ENCODE measurements around the gene C5orf46. TPM values are rescaled to one million over a fixed set of nuclear protein-coding genes. Genes with fewer than 3 reads are reported as not detected.

Gene C5orf46
- total and polyA plus RNA-seq, 7 experiments from 2014 or later, result not detected

DNA sequence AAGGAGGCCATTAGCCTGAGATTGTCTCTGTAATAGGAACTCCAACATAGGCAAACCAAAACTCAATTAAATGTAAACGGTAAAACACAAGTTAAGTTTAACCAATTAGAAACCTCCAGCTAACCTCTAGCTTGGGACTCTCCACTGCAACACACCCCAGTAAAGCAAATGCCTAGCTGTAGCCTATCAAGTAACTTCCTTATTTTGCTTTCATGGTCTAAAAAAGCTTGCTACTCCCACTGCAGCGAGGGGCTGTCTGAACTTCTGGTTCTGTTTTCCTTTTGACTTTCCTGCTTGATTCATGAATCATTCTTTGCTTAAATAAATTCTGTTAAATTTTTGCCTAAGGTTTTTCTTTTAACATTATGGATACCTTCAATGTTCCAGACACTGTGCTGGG lies 24.4 kb upstream of the C5orf46 start:
- POLR2A ChIA-PET, result no interaction called here
- CTCF ChIA-PET, result no interaction called here
- Histone ChIP-seq H3K27ac (ENCODE audit: low read depth, low read length) (no peak overlapping the region), H3K9me3 (ENCODE audit: control insufficient read depth in 2 of 3, low read length in 3 of 3) (no peaks in the 10 kb centered on the region), H3K4me1 (ENCODE audit: control insufficient read depth in 2 of 2, insufficient read depth in 2 of 2, low read length in 2 of 2) (no peaks in the 10 kb centered on the region), H3K27me3 (ENCODE audit: control insufficient read depth in 2 of 2, insufficient read depth in 2 of 2, low read length in 2 of 2) (no peaks in the 10 kb centered on the region), H3K4me3 (ENCODE audit: low read length) (no peak overlapping the region), H3K36me3 (ENCODE audit: control insufficient read depth in 2 of 3, insufficient read depth in 3 of 3, low read length in 3 of 3) (no peaks in the 10 kb centered on the region)
- no peaks in the 10 kb centered on the region for H3K36me3 Mint-ChIP-seq
- no peak overlapping the region for H3K4me3 Mint-ChIP-seq
- peaks cover 0 to 8% (median 0%) of the 10 kb centered on the region in 11 donors for H3K9me3 Mint-ChIP-seq
- H3K4me1 Mint-ChIP-seq, result peaks cover 0 to 3% (median 0%) of the 10 kb centered on the region in 7 donors
- H3K27ac Mint-ChIP-seq, result no peak overlapping the region
- ATAC-seq (peak; percentile 55), DNase-seq (no peak)
- H3K27me3 Mint-ChIP-seq, result peaks cover 0 to 10% (median 0%) of the 10 kb centered on the region in 5 donors
- intact Hi-C loops (cut with micrococcal nuclease), result no loop called here

DNA sequence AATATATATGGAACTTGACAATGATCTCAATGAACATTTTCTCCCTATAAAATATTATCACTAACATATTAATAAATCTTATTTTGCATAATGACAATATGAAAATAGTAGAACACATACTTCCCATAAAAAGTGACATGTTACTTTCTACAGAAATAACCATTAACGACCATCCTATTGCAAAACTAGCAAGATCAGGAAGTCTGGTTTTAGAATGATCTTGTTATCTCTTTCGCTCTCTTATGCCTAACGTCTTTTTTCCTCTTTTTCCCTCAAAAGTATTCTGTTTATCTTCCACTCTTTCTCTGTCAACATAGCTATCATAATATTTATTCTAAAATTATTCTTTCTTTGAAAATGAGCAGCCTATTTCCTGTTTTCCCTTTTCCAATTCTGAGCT lies 21.6 kb upstream of the C5orf46 start:
- Histone ChIP-seq H3K4me3 (ENCODE audit: low read length) (no peak overlapping the region), H3K27ac (ENCODE audit: low read depth, low read length) (no peak overlapping the region), H3K4me1 (ENCODE audit: control insufficient read depth in 2 of 2, insufficient read depth in 2 of 2, low read length in 2 of 2) (no peaks in the 10 kb centered on the region), H3K9me3 (ENCODE audit: control insufficient read depth in 2 of 3, low read length in 3 of 3) (no peaks in the 10 kb centered on the region), H3K36me3 (ENCODE audit: control insufficient read depth in 2 of 3, insufficient read depth in 3 of 3, low read length in 3 of 3) (no peaks in the 10 kb centered on the region), H3K27me3 (ENCODE audit: control insufficient read depth in 2 of 2, insufficient read depth in 2 of 2, low read length in 2 of 2) (no peaks in the 10 kb centered on the region)
- ChIA-PET CTCF (no interaction called here), POLR2A (no interaction called here)
- Mint-ChIP-seq H3K27me3 (peaks cover 0 to 10% (median 0%) of the 10 kb centered on the region in 5 donors), H3K9me3 (peaks cover 0 to 8% (median 0%) of the 10 kb centered on the region in 11 donors), H3K36me3 (no peaks in the 10 kb centered on the region), H3K4me3 (no peak overlapping the region), H3K27ac (no peak overlapping the region), H3K4me1 (peaks cover 0 to 3% (median 0%) of the 10 kb centered on the region in 7 donors)
- ATAC-seq, result no peak
- DNase-seq, result no peak
- intact Hi-C loops (cut with micrococcal nuclease), result no loop called here

DNA sequence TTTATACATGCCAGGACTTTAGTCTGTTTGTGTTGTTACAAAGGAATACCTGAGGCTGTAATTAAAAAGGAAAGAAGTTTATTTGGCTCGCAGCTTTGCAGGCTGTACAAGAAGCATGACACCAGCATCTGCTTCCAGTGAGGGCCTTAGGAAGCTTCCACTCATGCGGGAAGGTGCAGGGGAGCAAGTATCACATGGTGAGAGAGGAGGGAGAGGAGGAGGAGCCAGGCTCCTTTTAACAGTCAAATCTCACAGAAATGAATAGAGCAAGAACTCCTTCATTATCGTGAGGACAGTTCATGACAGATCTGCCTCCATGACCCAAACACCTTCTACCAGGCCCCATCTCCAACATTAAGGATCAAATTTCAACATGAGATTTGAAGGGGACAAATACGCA lies 18.7 kb upstream of the C5orf46 start:
- H3K4me3 Mint-ChIP-seq, result no peak overlapping the region
- H3K27ac Mint-ChIP-seq, result no peak overlapping the region
- Histone ChIP-seq H3K27ac (ENCODE audit: low read depth, low read length) (no peak overlapping the region), H3K27me3 (ENCODE audit: control insufficient read depth in 2 of 2, insufficient read depth in 2 of 2, low read length in 2 of 2) (no peaks in the 10 kb centered on the region), H3K4me1 (ENCODE audit: control insufficient read depth in 2 of 2, insufficient read depth in 2 of 2, low read length in 2 of 2) (no peaks in the 10 kb centered on the region), H3K36me3 (ENCODE audit: control insufficient read depth in 2 of 3, insufficient read depth in 3 of 3, low read length in 3 of 3) (no peaks in the 10 kb centered on the region), H3K9me3 (ENCODE audit: control insufficient read depth in 2 of 3, low read length in 3 of 3) (no peaks in the 10 kb centered on the region), H3K4me3 (ENCODE audit: low read length) (no peak overlapping the region)
- POLR2A ChIA-PET, result no interaction called here
- CTCF ChIA-PET, result no interaction called here
- peaks cover 0 to 8% (median 0%) of the 10 kb centered on the region in 5 donors for H3K27me3 Mint-ChIP-seq
- intact Hi-C loops (cut with micrococcal nuclease), result no loop called here
- H3K9me3 Mint-ChIP-seq, result peaks cover 0 to 10% (median 1%) of the 10 kb centered on the region in 11 donors
- H3K4me1 Mint-ChIP-seq, result peaks cover 0 to 2% (median 0%) of the 10 kb centered on the region in 7 donors
- DNase-seq (no peak), ATAC-seq (no peak)
- no peaks in the 10 kb centered on the region for H3K36me3 Mint-ChIP-seq

- Histone ChIP-seq H3K27ac (ENCODE audit: low read depth, low read length) (no peak overlapping the region), H3K4me1 (ENCODE audit: control insufficient read depth in 2 of 2, insufficient read depth in 2 of 2, low read length in 2 of 2) (no peaks in the 10 kb centered on the region), H3K4me3 (ENCODE audit: low read length) (no peak overlapping the region), H3K9me3 (ENCODE audit: control insufficient read depth in 2 of 3, low read length in 3 of 3) (no peaks in the 10 kb centered on the region), H3K36me3 (ENCODE audit: control insufficient read depth in 2 of 3, insufficient read depth in 3 of 3, low read length in 3 of 3) (no peaks in the 10 kb centered on the region), H3K27me3 (ENCODE audit: control insufficient read depth in 2 of 2, insufficient read depth in 2 of 2, low read length in 2 of 2) (no peaks in the 10 kb centered on the region)
- no peaks in the 10 kb centered on the region for H3K4me1 Mint-ChIP-seq
- no peaks in the 10 kb centered on the region for H3K36me3 Mint-ChIP-seq
- H3K27ac Mint-ChIP-seq, result no peak overlapping the region
- intact Hi-C loops (cut with micrococcal nuclease), result no loop called here
- ChIA-PET POLR2A (no interaction called here), CTCF (no interaction called here)
- peaks cover 0 to 12% (median 6%) of the 10 kb centered on the region in 5 donors for H3K27me3 Mint-ChIP-seq
- H3K4me3 Mint-ChIP-seq, result no peak overlapping the region
- ATAC-seq (no peak), DNase-seq (no peak)
- peaks cover 0 to 8% (median 0%) of the 10 kb centered on the region in 11 donors for H3K9me3 Mint-ChIP-seq
These were observed 14.8 kb upstream of the C5orf46 start for GRCh38 chr5:147921136-147921535.

- Histone ChIP-seq H3K4me3 (ENCODE audit: low read length) (no peak overlapping the region), H3K27me3 (ENCODE audit: control insufficient read depth in 2 of 2, insufficient read depth in 2 of 2, low read length in 2 of 2) (no peaks in the 10 kb centered on the region), H3K9me3 (ENCODE audit: control insufficient read depth in 2 of 3, low read length in 3 of 3) (no peaks in the 10 kb centered on the region), H3K27ac (ENCODE audit: low read depth, low read length) (no peak overlapping the region), H3K4me1 (ENCODE audit: control insufficient read depth in 2 of 2, insufficient read depth in 2 of 2, low read length in 2 of 2) (no peaks in the 10 kb centered on the region), H3K36me3 (ENCODE audit: control insufficient read depth in 2 of 3, insufficient read depth in 3 of 3, low read length in 3 of 3) (no peaks in the 10 kb centered on the region)
- DNase-seq (no peak), ATAC-seq (no peak)
- POLR2A ChIA-PET, result no interaction called here
- no peak overlapping the region for H3K4me3 Mint-ChIP-seq
- intact Hi-C loops (cut with micrococcal nuclease), result no loop called here
- H3K27me3 Mint-ChIP-seq, result peaks cover 0 to 12% (median 7%) of the 10 kb centered on the region in 5 donors
- H3K36me3 Mint-ChIP-seq, result no peaks in the 10 kb centered on the region
- peaks cover 0 to 7% (median 0%) of the 10 kb centered on the region in 11 donors for H3K9me3 Mint-ChIP-seq
- H3K4me1 Mint-ChIP-seq, result no peaks in the 10 kb centered on the region
- no peak overlapping the region for H3K27ac Mint-ChIP-seq
- CTCF ChIA-PET, result no interaction called here
These were observed 14.2 kb upstream of the C5orf46 start for GRCh38 chr5:147920420-147921030.

DNA sequence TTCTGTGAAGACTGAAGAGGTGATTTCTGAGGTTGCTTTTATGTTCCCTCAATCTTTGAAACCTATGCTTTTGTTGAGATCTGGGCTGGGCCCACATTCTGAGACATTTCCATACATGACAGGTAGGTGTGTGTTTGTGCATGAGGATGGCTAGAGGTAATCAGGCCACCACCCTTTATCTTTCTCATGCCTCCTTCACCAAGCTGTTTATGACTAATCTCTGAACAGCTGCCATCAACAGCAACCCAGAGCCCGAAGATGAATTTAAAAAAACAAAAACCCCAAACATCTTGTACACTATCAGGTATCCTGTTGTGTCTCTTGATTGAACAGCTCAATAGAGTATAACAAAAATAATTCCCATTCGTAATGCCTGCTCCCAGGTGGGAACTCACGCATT lies 12.6 kb upstream of the C5orf46 start:
- Mint-ChIP-seq H3K27me3 (peaks cover 0 to 12% (median 8%) of the 10 kb centered on the region in 5 donors), H3K36me3 (no peaks in the 10 kb centered on the region), H3K27ac (no peak overlapping the region), H3K9me3 (peaks cover 0 to 7% (median 0%) of the 10 kb centered on the region in 11 donors), H3K4me1 (no peaks in the 10 kb centered on the region), H3K4me3 (no peak overlapping the region)
- Histone ChIP-seq H3K27me3 (ENCODE audit: control insufficient read depth in 2 of 2, insufficient read depth in 2 of 2, low read length in 2 of 2) (no peaks in the 10 kb centered on the region), H3K4me3 (ENCODE audit: low read length) (no peak overlapping the region), H3K27ac (ENCODE audit: low read depth, low read length) (no peak overlapping the region), H3K9me3 (ENCODE audit: control insufficient read depth in 2 of 3, low read length in 3 of 3) (no peaks in the 10 kb centered on the region), H3K36me3 (ENCODE audit: control insufficient read depth in 2 of 3, insufficient read depth in 3 of 3, low read length in 3 of 3) (no peaks in the 10 kb centered on the region), H3K4me1 (ENCODE audit: control insufficient read depth in 2 of 2, insufficient read depth in 2 of 2, low read length in 2 of 2) (no peaks in the 10 kb centered on the region)
- DNase-seq (no peak), ATAC-seq (no peak)
- ChIA-PET POLR2A (no interaction called here), CTCF (no interaction called here)
- intact Hi-C loops (cut with micrococcal nuclease), result no loop called here

DNA sequence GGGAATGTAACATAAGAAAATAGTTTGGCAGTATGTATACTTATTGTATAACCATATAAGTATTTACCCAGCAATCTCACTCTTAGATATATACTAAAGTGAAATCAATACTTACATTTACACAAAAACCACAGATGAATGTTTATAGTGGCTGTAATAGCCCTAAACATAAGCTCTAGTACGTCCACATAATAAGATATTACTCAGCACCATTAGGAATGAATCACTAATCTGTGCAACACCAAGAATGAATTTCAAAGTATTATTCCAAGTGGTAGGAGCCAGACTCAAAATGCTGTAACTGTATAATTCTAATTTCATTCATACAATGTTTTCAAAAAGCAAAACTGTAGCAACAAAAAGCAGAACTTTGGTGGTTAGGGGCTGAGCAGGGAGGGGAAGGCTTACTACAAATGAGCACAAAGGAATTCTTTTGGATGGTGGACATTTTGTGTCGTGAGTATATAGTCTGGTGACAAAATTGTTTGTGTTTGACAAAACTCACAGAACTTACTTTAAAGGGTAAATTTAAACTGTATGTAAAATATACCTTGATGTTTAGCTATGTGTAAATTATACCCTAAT lies 11.9 kb upstream of the C5orf46 start:
- H3K27ac Mint-ChIP-seq, result no peak overlapping the region
- H3K9me3 Mint-ChIP-seq, result peaks cover 0 to 7% (median 0%) of the 10 kb centered on the region in 11 donors
- intact Hi-C loops (cut with micrococcal nuclease), result no loop called here
- Histone ChIP-seq H3K36me3 (ENCODE audit: control insufficient read depth in 2 of 3, insufficient read depth in 3 of 3, low read length in 3 of 3) (no peaks in the 10 kb centered on the region), H3K9me3 (ENCODE audit: control insufficient read depth in 2 of 3, low read length in 3 of 3) (no peaks in the 10 kb centered on the region), H3K4me1 (ENCODE audit: control insufficient read depth in 2 of 2, insufficient read depth in 2 of 2, low read length in 2 of 2) (no peaks in the 10 kb centered on the region), H3K4me3 (ENCODE audit: low read length) (no peak overlapping the region), H3K27ac (ENCODE audit: low read depth, low read length) (no peak overlapping the region), H3K27me3 (ENCODE audit: control insufficient read depth in 2 of 2, insufficient read depth in 2 of 2, low read length in 2 of 2) (no peaks in the 10 kb centered on the region)
- H3K36me3 Mint-ChIP-seq, result no peaks in the 10 kb centered on the region
- H3K4me3 Mint-ChIP-seq, result no peak overlapping the region
- H3K4me1 Mint-ChIP-seq, result no peaks in the 10 kb centered on the region
- H3K27me3 Mint-ChIP-seq, result peaks cover 0 to 13% (median 9%) of the 10 kb centered on the region in 5 donors
- CTCF ChIA-PET, result no interaction called here
- ATAC-seq (no peak), DNase-seq (no peak)
- POLR2A ChIA-PET, result no interaction called here
